ENCODE results near the gene MAP3K20. TPM values are rescaled to one million over a fixed set of nuclear protein-coding genes. Genes with fewer than 3 reads are reported as not detected.

MAP3K20 gene
- total and polyA plus RNA-seq, 10 of the 15 experiments (the other 5 are each of a cell fraction or from before 2014, with no cell fraction given): 0.04 to 5.6 (median 2.3) TPM

DNA sequence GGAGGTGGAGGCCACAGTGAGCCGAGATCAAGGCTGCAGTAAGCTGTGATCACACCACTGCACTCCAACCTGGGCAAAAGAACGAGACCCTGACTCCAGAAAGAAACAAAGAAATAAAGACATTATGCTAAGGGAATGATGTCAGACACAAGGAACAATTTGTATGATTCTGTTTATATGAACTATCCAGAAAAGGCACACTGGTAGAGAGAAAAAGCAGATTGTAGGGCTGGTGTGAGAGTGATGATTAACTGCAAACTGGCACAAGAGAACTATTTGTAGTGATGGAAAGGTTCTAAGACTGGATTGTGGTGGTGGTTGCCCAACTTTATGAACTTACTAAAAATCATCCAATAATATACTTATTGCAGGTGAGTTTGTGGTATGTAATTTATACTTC, 106.3 kb downstream of the MAP3K20 start:
- Histone ChIP-seq H3K9ac (ENCODE audit: control insufficient read depth, insufficient read depth, low read length) (no peak overlapping the region), H3K27me3 (replicated peaks in 1 of 2; ENCODE audit: control insufficient read depth in 2 of 2, insufficient read depth in 2 of 2, low read length in 1 of 2) (no peaks in the 10 kb centered on the region), H3K9me3 (replicated peaks; ENCODE audit: control insufficient read depth, insufficient read depth, low read length) (no peaks in the 10 kb centered on the region), H3K79me2 (ENCODE audit: control insufficient read depth, insufficient read depth, low read length) (no peaks in the 10 kb centered on the region), H3K27ac (ENCODE audit: control insufficient read depth, insufficient read depth) (no peak overlapping the region), H4K20me1 (ENCODE audit: control insufficient read depth, insufficient read depth) (no peaks in the 10 kb centered on the region), H2AFZ (ENCODE audit: control insufficient read depth, low read depth, low read length) (no peak overlapping the region), H3K4me2 (ENCODE audit: control insufficient read depth, insufficient read depth) (no peak overlapping the region), H3K4me3 (no peak overlapping the region), H3K36me3 (ENCODE audit: control insufficient read depth in 2 of 2, insufficient read depth in 2 of 2, low read length in 1 of 2) (no peaks in the 10 kb centered on the region), H3K4me1 (ENCODE audit: control insufficient read depth, insufficient read depth, low read length) (no peaks in the 10 kb centered on the region)
- ATAC-seq: no peak
- DNase-seq (ENCODE audit: low read depth, low spot score): no peak
- ChIA-PET POLR2A (no interaction called here), CTCF (no interaction called here), SMC1A (ENCODE audit: uncharacterized antibody, unreplicated experiment) (no interaction called here), RAD21 (ENCODE audit: unreplicated experiment) (interaction anchor here (1.2 kb wide), 1 partner anchor 155 kb away, joined by 3 read pairs; no protein-coding TSS in a partner anchor)
- no TSS peak for BruUV-seq (replicated peaks)
- intact Hi-C loops (cut with micrococcal nuclease; ENCODE audit: unreplicated experiment) (no loop called here), in situ Hi-C loops (cut with MboI) (no loop called here)
- WGBS (ENCODE audit: insufficient coverage, insufficient replicate concordance, low lambda C conversion rate, missing lambda C conversion rate): 100% methylated on average over 2 of the region's 2 CpGs
- no peak for FAIRE-seq
- TF ChIP-seq NR2C1 (IDR thresholded peaks at IDR 0.05) (no peak), ASH2L (IDR thresholded peaks at IDR 0.05; ENCODE audit: borderline replicate concordance, low read depth) (no peak), HDAC2 (IDR thresholded peaks at IDR 0.05) (no peak), BHLHE40 (IDR thresholded peaks at IDR 0.05; ENCODE audit: borderline replicate concordance in 1 of 2, low read depth in 2 of 2, low read length in 1 of 2) (no peak), SP1 (IDR thresholded peaks at IDR 0.05; ENCODE audit: low read depth, low read length) (no peak), TBL1XR1 (IDR thresholded peaks at IDR 0.05; ENCODE audit: low read depth, low read length) (no peak), RUNX3 (IDR thresholded peaks at IDR 0.05; ENCODE audit: low read length) (no peak), ESRRA (IDR thresholded peaks at IDR 0.05; ENCODE audit: low read length) (no peak), E4F1 (IDR thresholded peaks at IDR 0.05; ENCODE audit: borderline replicate concordance, partially characterized antibody) (no peak), KLF5 (IDR thresholded peaks at IDR 0.05; ENCODE audit: partially characterized antibody) (no peak), NRF1 (conservative IDR thresholded peaks at IDR 0.05; ENCODE audit: low read depth, low read length) (no peak), SRF (IDR thresholded peaks at IDR 0.05; ENCODE audit: low read depth in 2 of 2, low read length in 2 of 2) (no peak), SMAD5 (IDR thresholded peaks at IDR 0.05; ENCODE audit: low read depth) (no peak), CUX1 (IDR thresholded peaks at IDR 0.05; ENCODE audit: insufficient replicate concordance, low read depth, low read length) (no peak)
- TF ChIP-seq, protein P1, sequence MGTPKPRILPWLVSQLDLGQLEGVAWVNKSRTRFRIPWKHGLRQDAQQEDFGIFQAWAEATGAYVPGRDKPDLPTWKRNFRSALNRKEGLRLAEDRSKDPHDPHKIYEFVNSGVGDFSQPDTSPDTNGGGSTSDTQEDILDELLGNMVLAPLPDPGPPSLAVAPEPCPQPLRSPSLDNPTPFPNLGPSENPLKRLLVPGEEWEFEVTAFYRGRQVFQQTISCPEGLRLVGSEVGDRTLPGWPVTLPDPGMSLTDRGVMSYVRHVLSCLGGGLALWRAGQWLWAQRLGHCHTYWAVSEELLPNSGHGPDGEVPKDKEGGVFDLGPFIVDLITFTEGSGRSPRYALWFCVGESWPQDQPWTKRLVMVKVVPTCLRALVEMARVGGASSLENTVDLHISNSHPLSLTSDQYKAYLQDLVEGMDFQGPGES (IDR thresholded peaks at IDR 0.05): no peak
- TF ChIP-seq, protein P2, sequence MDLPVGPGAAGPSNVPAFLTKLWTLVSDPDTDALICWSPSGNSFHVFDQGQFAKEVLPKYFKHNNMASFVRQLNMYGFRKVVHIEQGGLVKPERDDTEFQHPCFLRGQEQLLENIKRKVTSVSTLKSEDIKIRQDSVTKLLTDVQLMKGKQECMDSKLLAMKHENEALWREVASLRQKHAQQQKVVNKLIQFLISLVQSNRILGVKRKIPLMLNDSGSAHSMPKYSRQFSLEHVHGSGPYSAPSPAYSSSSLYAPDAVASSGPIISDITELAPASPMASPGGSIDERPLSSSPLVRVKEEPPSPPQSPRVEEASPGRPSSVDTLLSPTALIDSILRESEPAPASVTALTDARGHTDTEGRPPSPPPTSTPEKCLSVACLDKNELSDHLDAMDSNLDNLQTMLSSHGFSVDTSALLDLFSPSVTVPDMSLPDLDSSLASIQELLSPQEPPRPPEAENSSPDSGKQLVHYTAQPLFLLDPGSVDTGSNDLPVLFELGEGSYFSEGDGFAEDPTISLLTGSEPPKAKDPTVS (IDR thresholded peaks at IDR 0.05; ENCODE audit: low read depth, low read length): no peak
